ENCODE data around the gene COL18A1. TPM values are rescaled to one million over a fixed set of nuclear protein-coding genes. Genes with fewer than 3 reads are reported as not detected.
A peak's percentile ranks its signal among the peaks of the same experiment; 100 is the strongest.
"Not testable (repeated sequence)": the region's sequence is repeated elsewhere in the genome, so short reads cannot be mapped to it uniquely, and the experiment has no call there.

COL18A1 gene
- total RNA-seq, 1 donor: 8.6 TPM

GRCh38 chr21:45554477-45555175 is 149.7 kb downstream of the COL18A1 start:
- H3K4me3 ChIP-seq (ENCODE audit: low read length): peak overlapping the region; percentile 78
- H3K4me1 ChIP-seq (ENCODE audit: insufficient read depth, low read length): peaks cover 43% of the 10 kb centered on the region
- no peaks in the 10 kb centered on the region for H3K27me3 ChIP-seq (ENCODE audit: insufficient read depth, low read length)
- no peaks in the 10 kb centered on the region for H3K9me3 ChIP-seq (ENCODE audit: low read depth, low read length)

- H3K9me3 ChIP-seq (ENCODE audit: low read depth, low read length): no peaks in the 10 kb centered on the region
- no peaks in the 10 kb centered on the region for H3K27me3 ChIP-seq (ENCODE audit: insufficient read depth, low read length)
- H3K4me1 ChIP-seq (ENCODE audit: insufficient read depth, low read length): peaks cover 37% of the 10 kb centered on the region
- no peak overlapping the region for H3K4me3 ChIP-seq (ENCODE audit: low read length)
These were observed 150.2 kb downstream of the COL18A1 start for GRCh38 chr21:45555251-45555556.

- Histone ChIP-seq H3K4me1 (ENCODE audit: insufficient read depth, low read length) (peaks cover 33% of the 10 kb centered on the region), H3K4me3 (ENCODE audit: low read length) (peak overlapping the region; percentile 27), H3K27me3 (ENCODE audit: insufficient read depth, low read length) (no peaks in the 10 kb centered on the region), H3K9me3 (ENCODE audit: low read depth, low read length) (no peaks in the 10 kb centered on the region)
These were observed 150.8 kb downstream of the COL18A1 start for GRCh38 chr21:45555557-45556301.

- H3K4me1 ChIP-seq (ENCODE audit: insufficient read depth, low read length): peaks cover 28% of the 10 kb centered on the region
- H3K4me3 ChIP-seq (ENCODE audit: low read length): no peak overlapping the region
- H3K27me3 ChIP-seq (ENCODE audit: insufficient read depth, low read length): no peaks in the 10 kb centered on the region
- no peaks in the 10 kb centered on the region for H3K9me3 ChIP-seq (ENCODE audit: low read depth, low read length)
These were observed 151.3 kb downstream of the COL18A1 start for GRCh38 chr21:45556302-45556644.

GRCh38 chr21:45556645-45557615 is 152.0 kb downstream of the COL18A1 start:
- Histone ChIP-seq H3K4me1 (ENCODE audit: insufficient read depth, low read length) (peaks cover 22% of the 10 kb centered on the region), H3K9me3 (ENCODE audit: low read depth, low read length) (no peaks in the 10 kb centered on the region), H3K4me3 (ENCODE audit: low read length) (no peak overlapping the region), H3K27me3 (ENCODE audit: insufficient read depth, low read length) (no peaks in the 10 kb centered on the region)

- Histone ChIP-seq H3K9me3 (ENCODE audit: low read depth, low read length) (no peaks in the 10 kb centered on the region), H3K4me3 (ENCODE audit: low read length) (no peak overlapping the region), H3K27me3 (ENCODE audit: insufficient read depth, low read length) (no peaks in the 10 kb centered on the region), H3K4me1 (ENCODE audit: insufficient read depth, low read length) (peaks cover 15% of the 10 kb centered on the region)
These were observed 152.7 kb downstream of the COL18A1 start for GRCh38 chr21:45557616-45558043.

GRCh38 chr21:45558044-45558721 is 153.2 kb downstream of the COL18A1 start:
- no peaks in the 10 kb centered on the region for H3K27me3 ChIP-seq (ENCODE audit: insufficient read depth, low read length)
- H3K4me1 ChIP-seq (ENCODE audit: insufficient read depth, low read length): peaks cover 9% of the 10 kb centered on the region
- no peak overlapping the region for H3K4me3 ChIP-seq (ENCODE audit: low read length)
- H3K9me3 ChIP-seq (ENCODE audit: low read depth, low read length): no peaks in the 10 kb centered on the region

- Histone ChIP-seq H3K27me3 (ENCODE audit: insufficient read depth, low read length) (peaks cover 3% of the 10 kb centered on the region), H3K9me3 (ENCODE audit: low read depth, low read length) (no peaks in the 10 kb centered on the region), H3K4me1 (ENCODE audit: insufficient read depth, low read length) (peaks cover 8% of the 10 kb centered on the region), H3K4me3 (ENCODE audit: low read length) (no peak overlapping the region)
These were observed 154.5 kb downstream of the COL18A1 start for GRCh38 chr21:45559216-45560105.

- no peak overlapping the region for H3K4me3 ChIP-seq (ENCODE audit: low read length)
- peaks cover 8% of the 10 kb centered on the region for H3K27me3 ChIP-seq (ENCODE audit: insufficient read depth, low read length)
- H3K4me1 ChIP-seq (ENCODE audit: insufficient read depth, low read length): peaks cover 8% of the 10 kb centered on the region
- no peaks in the 10 kb centered on the region for H3K9me3 ChIP-seq (ENCODE audit: low read depth, low read length)
These were observed 155.4 kb downstream of the COL18A1 start for GRCh38 chr21:45560106-45561021.

- not testable (repeated sequence) for H3K4me1 ChIP-seq (ENCODE audit: insufficient read depth, low read length); H3K4me3 ChIP-seq (ENCODE audit: low read length); H3K9me3 ChIP-seq (ENCODE audit: low read depth, low read length)
- peaks cover 11% of the 10 kb centered on the region for H3K27me3 ChIP-seq (ENCODE audit: insufficient read depth, low read length)
These were observed 156.3 kb downstream of the COL18A1 start for GRCh38 chr21:45561241-45561640.

GRCh38 chr21:45562402-45562801 is 157.4 kb downstream of the COL18A1 start:
- Histone ChIP-seq H3K4me1 (ENCODE audit: insufficient read depth, low read length) (no peaks in the 10 kb centered on the region), H3K27me3 (ENCODE audit: insufficient read depth, low read length) (peaks cover 11% of the 10 kb centered on the region), H3K9me3 (ENCODE audit: low read depth, low read length) (no peaks in the 10 kb centered on the region), H3K4me3 (ENCODE audit: low read length) (no peak overlapping the region)

GRCh38 chr21:45562965-45563364 is 158.0 kb downstream of the COL18A1 start:
- Histone ChIP-seq H3K4me1 (ENCODE audit: insufficient read depth, low read length) (no peaks in the 10 kb centered on the region), H3K9me3 (ENCODE audit: low read depth, low read length) (no peaks in the 10 kb centered on the region), H3K27me3 (ENCODE audit: insufficient read depth, low read length) (peaks cover 11% of the 10 kb centered on the region), H3K4me3 (ENCODE audit: low read length) (no peak overlapping the region)
